GM12864 (cell line): Measurements from ENCODE around the gene HNRNPA2B1.

Experiments used
- DNase-seq: peaks from one replicate; pipeline ENCODE4 v3.0.0-alpha.2; 2011; ENCODE audit warnings: low read depth
- H3K4me3 ChIP-seq: 2 replicates; pipeline ENCODE4 v1.5.1; 2011; ENCODE audit warnings: mild to moderate bottlenecking, low read depth, low read length, control low read depth
- CTCF ChIP-seq: IDR thresholded peaks from 2 replicates; pipeline ENCODE4 v1.5.1; 2011; ENCODE audit warnings: low read depth, mild to moderate bottlenecking, moderate library complexity, low read length, control low read depth, inconsistent platforms; ENCODE audit errors: missing control alignments

Gene HNRNPA2B1

GRCh38 chr7:26182706-26183105 lies 17.8 kb downstream of the HNRNPA2B1 start:
- DNase-seq = no peak
- no peak for TF ChIP-seq CTCF
- H3K4me3 ChIP-seq = no peak overlapping the region

- DNase-seq = no peak
- TF ChIP-seq CTCF = no peak
- no peak overlapping the region for H3K4me3 ChIP-seq
These were observed 18.3 kb downstream of the HNRNPA2B1 start for GRCh38 chr7:26182283-26182682.

- H3K4me3 ChIP-seq = no peak overlapping the region
- DNase-seq = no peak
- TF ChIP-seq CTCF = no peak
These were observed 18.9 kb downstream of the HNRNPA2B1 start for GRCh38 chr7:26181474-26182227.

GRCh38 chr7:26180792-26181198 lies 19.8 kb downstream of the HNRNPA2B1 start:
- H3K4me3 ChIP-seq = no peak overlapping the region
- TF ChIP-seq CTCF = no peak
- DNase-seq = no peak

GRCh38 chr7:26179826-26180497 lies 20.6 kb downstream of the HNRNPA2B1 start:
- TF ChIP-seq CTCF = no peak
- no peak overlapping the region for H3K4me3 ChIP-seq
- DNase-seq = no peak

GRCh38 chr7:26179422-26179821 lies 21.1 kb downstream of the HNRNPA2B1 start:
- no peak for TF ChIP-seq CTCF
- DNase-seq = no peak
- no peak overlapping the region for H3K4me3 ChIP-seq
